NCI-H2196 (cell line): ENCODE data around the gene RIPOR3.
"Not testable (repeated sequence)": the region's sequence is repeated elsewhere in the genome, so short reads cannot be mapped to it uniquely, and the experiment has no call there.

Source experiments
- DNase-seq: peaks from one replicate; lab custom pipeline; 2025; ENCODE audit not compliant: unreplicated experiment; lab: John Stamatoyannopoulos, UW

Gene RIPOR3

GRCh38 chr20:50611128-50611810 lies 80.1 kb downstream of the RIPOR3 start:
- no peak for DNase-seq

DNA sequence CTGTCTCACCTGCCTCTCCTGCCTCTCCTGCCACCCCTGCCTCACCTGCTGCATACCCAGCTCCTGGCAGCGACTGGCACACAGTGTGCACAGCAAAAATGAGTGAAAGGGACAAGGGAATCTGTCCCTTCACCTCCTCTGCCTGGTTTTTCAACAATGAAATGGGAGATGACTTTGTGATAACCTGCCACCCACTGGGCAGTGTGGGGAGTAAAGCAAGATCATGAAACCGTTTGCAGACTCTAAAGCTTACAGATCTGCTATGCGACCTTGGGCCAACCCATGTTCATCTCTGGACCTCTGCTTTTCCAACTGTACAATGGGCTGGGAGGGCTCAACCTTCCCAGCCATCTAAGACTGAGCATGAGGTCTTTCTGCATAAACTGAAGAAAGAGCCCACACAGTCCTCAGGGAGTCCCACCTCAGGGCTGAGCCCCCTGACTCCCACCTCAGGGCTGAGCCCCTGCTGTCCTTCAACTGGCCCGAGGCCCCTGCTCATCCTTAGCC lies 81.1 kb downstream of the RIPOR3 start:
- no peak for DNase-seq

DNA sequence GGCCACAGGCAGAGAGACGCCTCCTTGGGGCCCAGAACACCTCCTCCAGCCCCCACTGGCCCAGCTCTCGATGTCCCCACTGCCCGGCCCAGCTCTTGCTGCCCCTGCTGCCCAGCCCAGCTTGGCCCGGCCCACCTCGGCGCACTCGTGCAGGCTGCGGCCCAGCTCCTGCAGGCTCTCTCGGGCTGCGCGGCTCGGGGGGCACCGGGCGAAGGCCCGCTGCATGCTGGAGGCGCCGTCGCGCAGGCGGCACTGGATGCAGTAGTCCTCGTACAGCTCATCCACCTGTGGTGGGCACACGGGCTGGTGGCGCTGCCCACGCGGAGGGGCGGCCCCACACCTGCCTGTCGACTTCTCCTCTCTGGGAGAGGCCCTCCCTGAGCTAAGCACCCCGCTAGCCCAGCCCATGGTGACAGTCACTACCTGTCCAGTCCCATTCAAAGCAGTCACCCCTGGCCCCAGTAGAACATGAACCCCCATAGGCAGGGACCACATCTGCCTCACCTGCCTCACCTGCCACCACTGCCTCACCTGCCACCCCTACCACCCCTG lies 81.8 kb downstream of the RIPOR3 start:
- DNase-seq: no peak

GRCh38 chr20:50608750-50609104 lies 82.6 kb downstream of the RIPOR3 start:
- no peak for DNase-seq

GRCh38 chr20:50607850-50608749 lies 83.2 kb downstream of the RIPOR3 start:
- no peak for DNase-seq

DNA sequence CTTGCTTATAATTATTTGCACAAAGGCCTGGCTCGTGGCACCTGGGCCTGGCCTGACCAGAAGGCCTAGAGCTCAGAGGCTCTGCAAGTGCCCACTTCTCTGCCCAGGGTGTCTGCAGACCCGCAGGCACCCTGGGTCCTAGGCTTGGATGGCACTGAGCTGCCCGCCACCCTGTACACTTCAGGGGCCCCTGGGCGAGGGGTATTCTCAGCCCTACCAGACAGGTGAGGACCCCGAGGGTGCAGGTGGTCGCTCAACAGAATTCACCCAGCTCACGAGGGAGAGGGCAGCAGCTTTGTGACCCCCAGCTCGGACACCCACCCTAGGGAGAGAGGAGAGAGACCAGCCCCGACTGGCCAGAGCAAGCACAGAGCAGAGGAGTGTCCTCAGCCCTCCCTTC lies 83.9 kb downstream of the RIPOR3 start:
- no peak for DNase-seq

DNA sequence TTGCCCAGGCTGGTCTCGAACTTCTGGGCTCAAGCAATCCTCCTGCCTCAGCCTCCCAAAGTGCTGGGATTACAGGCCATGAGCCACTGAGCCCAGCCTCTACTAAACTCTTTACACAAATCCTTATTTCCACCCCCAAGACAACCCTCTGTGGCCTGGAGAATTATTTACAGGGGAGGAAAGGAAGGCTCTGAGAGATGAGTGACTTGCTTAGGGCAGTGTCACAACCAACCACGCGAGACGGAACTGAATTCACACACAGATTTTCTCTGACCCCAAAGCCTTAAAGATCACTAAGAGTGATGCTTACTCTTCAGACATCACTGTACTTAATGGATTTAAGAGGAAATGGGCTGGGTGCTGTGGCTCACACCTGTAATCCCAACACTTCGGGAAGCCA lies 86.2 kb downstream of the RIPOR3 start:
- no peak for DNase-seq

DNA sequence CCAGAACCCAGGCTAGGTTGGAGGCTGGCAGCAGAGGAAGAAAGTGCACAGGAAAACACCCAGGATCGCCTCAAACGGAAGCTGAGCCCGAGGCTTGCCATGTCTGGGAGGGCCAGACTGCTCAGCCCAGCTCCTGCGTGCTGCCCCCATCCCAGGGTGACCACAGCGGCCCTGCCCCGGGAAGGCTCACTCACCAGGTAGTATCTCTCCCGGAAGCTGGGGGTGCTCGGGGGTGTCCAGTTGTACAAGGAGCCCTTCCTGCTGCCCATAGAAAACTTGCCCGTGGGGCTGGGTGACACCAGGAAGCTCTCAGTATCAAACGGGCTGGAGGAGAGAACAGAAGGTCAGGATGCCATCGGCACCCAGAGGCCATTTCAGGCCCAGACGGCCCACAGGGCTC lies 86.9 kb downstream of the RIPOR3 start:
- DNase-seq: no peak

DNA sequence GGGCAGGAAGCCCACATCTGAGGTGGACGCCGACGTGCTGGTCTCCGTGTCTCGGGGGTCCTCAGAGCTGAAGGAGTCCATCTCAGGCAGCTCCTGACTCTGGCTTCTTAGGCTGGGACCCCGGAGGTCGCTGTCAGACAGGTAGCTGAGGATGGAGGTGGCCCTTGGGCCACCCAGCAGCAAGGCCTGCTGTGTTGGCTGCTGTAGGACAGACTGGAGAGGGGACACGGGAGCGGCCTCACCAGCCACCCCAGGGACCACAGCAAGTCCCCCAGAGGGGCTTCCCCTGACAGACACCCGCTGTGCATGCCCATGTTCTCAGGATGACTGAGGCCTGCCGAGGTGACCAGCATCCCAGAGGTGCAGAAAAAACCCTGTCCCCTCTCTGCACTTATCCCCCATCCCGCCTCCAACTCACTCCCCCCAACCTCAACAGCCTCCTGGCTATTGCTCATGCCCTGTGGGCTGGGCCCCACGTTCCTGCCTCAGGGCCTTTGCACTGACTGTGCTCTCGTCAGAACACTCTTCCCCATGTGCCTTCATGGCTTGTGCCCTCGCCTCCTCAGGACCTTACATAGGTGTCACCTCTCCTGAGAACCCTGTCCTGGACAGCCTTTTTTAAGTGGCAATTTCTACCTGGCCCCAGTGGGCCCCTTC lies 88.8 kb downstream of the RIPOR3 start:
- DNase-seq: no peak

DNA sequence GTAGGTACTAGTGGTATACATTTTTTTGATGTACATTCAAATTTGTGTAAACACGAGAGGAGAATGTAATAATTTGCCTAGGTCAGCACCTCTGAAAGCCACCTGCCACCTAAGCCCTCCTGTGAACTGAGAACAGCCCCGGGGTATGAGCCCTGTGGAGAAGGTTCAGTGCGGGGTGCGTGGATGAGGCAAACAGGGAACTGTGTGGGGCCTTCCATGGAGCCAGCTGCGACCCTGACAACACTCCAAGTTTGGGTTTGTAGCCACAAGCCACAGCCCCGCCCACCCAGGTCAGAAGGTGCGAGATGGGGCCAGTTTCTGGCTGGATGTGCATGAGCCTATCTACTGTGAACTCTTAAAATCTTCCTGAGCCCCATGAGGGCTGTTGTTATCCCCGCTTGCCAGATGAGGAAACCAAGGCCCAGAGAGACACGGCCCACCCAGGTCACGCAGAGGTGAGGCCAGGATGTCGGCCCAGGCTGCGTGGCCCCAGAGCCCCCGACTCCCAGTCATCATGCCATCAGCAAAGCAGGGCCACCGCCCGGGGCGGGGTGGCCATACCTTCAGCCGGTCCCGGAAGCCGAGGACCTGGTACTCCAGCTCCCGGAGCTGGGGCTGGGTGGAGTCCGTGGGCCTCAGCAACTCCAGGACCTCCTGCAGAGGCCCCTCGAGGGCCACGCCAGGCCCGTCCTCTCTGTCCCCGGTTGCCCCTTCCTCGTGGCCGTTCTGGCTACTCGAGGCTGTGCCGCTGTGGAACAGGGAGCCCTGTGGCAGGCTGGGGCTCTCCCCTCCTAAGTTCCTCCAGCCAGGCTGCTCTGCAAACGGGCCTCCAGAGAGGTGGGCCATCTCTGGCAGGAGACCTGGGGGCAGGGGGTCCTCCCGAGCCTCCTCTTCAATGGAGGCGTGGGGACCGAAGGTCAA lies 89.6 kb downstream of the RIPOR3 start:
- no peak for DNase-seq

- no peak for DNase-seq
Measured at GRCh38 chr20:50600281-50600895, 91.0 kb downstream of the RIPOR3 start.

GRCh38 chr20:50598768-50599167 lies 92.6 kb downstream of the RIPOR3 start:
- not testable (repeated sequence) for DNase-seq

GRCh38 chr20:50598074-50598473 lies 93.3 kb downstream of the RIPOR3 start:
- DNase-seq: no peak

DNA sequence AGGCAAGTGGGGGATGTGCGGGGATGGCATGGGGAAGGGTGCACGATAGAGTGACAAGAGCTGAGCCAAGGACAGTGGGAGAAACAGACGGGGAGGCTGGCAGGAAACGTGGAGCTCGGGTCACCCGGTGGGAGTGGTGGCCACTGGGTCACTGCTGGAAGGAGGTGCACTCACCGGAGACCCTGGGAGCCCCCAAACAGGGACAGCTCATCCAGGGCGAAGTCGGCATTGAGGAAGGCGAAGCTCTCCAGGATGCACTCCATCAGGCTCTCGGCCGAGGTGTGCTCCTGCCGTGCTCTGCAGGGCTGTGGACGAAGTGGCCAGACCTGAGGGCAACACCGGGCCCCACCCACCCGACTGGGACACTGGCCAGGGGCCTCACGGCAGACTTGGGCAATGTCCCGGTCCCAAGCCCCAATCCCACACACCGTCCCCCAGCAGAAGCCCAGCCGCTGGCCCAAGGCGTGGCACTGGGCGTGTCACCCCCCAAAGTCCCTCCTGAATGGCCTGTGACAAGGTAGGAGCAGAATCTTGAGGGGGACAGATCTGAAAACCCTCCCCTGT lies 93.9 kb downstream of the RIPOR3 start:
- DNase-seq: no peak

GRCh38 chr20:50596694-50597021 lies 94.7 kb downstream of the RIPOR3 start:
- no peak for DNase-seq

GRCh38 chr20:50595988-50596693 lies 95.2 kb downstream of the RIPOR3 start:
- no peak for DNase-seq

DNA sequence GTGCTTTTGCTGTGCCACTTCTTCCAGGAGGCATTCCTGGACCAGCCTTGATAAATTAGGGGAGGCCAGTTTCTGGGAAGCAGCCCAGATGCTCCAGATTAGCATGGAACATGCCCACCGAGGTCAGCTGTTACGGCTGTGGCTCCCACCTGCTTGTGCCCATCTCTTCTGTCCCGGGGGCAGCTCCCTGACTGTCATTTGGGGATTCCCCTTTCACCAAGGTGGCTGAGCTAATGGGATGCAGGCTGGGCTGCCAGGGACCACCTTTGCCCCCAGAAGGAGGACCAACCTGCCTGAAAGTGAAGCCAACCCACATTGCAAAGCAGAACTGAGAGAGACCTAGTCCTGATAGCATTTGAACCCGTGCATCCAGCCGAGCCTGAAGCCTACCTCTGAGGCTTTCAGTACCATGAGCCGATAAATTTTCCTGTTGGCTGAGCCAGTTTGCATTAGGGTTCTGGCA lies 95.9 kb downstream of the RIPOR3 start:
- no peak for DNase-seq

- DNase-seq: no peak
Measured at GRCh38 chr20:50594591-50595432, 96.5 kb downstream of the RIPOR3 start.
